IMR-90 (cell line): ENCODE measurements around the gene PLA2G4A. TPM values are rescaled to one million over a fixed set of nuclear protein-coding genes. Genes with fewer than 3 reads are reported as not detected.

Experiments
- ATAC-seq: fragments of 200-7000 bp; cut with Tn5 transposase; 2 replicates; pipeline ENCODE4 v1.9.1; 2020; ENCODE audit warnings: low read depth, mild to moderate bottlenecking, moderate library complexity
- BruUV-seq: library from RNA; stranded (reverse); fragments of 400-500 nt; replicated peaks from 2 replicates; lab custom pipeline; 2021; lab: Mats Ljungman, UMichigan
- CTCF ChIA-PET: fragments of 300-600 bp; formaldehyde crosslinking; extraction: SDS; loops from one replicate; lab custom pipeline; 2021; ENCODE audit warnings: antibody characterized with exemption; lab: Yijun Ruan, JAX
- POLR2A ChIA-PET: fragments of 300-600 bp; sonication (Branson Sonifier 250); formaldehyde crosslinking; loops from one replicate; lab custom pipeline; 2022; ENCODE audit warnings: antibody characterized with exemption; ENCODE audit not compliant: unreplicated experiment; lab: Charles Lee
- DNase-seq: peaks from one replicate; pipeline ENCODE4 v3.0.0; 2013
- H2AFZ ChIP-seq: replicated peaks from 2 replicates; pipeline ENCODE3; 2013; ENCODE audit warnings: low read length, mild to moderate bottlenecking; ENCODE audit not compliant: poor library complexity
- H2AK5ac ChIP-seq: 2 replicates; pipeline ENCODE4 v1.6.1; 2013; ENCODE audit warnings: low read depth, low read length, inconsistent platforms
- H2AK9ac ChIP-seq: replicated peaks from 2 replicates; pipeline ENCODE3; 2013; ENCODE audit warnings: mild to moderate bottlenecking, low read depth, low read length, moderate library complexity; ENCODE audit not compliant: poor library complexity
- H2BK120ac ChIP-seq: 2 replicates; pipeline ENCODE4 v1.6.1; 2013; ENCODE audit warnings: low read depth, low read length, inconsistent platforms
- H2BK15ac ChIP-seq: 3 replicates; pipeline ENCODE4 v1.6.1; 2013; ENCODE audit warnings: low read depth, low read length, inconsistent platforms
- H2BK20ac ChIP-seq: 2 replicates; pipeline ENCODE4 v1.6.1; 2013; ENCODE audit warnings: low read depth, mild to moderate bottlenecking, inconsistent platforms, low read length, moderate library complexity
- H2BK5ac ChIP-seq: 2 replicates; pipeline ENCODE4 v1.6.1; 2013; ENCODE audit warnings: mild to moderate bottlenecking, low read depth, low read length, inconsistent platforms; ENCODE audit not compliant: poor library complexity, severe bottlenecking
- H3K14ac ChIP-seq: replicated peaks from 2 replicates; pipeline ENCODE4 v1.6.1; 2013; ENCODE audit warnings: low read depth, low read length, inconsistent platforms
- H3K18ac ChIP-seq: 2 replicates; pipeline ENCODE4 v1.6.1; 2013; ENCODE audit warnings: low read depth, low read length, control low read depth
- H3K23ac ChIP-seq: 2 replicates; pipeline ENCODE4 v1.6.1; 2013; ENCODE audit warnings: low read depth, low read length, inconsistent platforms
- H3K27ac ChIP-seq: 2 replicates; pipeline ENCODE4 v1.5.1; 2013; ENCODE audit warnings: mild to moderate bottlenecking, control low read depth, low read length; ENCODE audit not compliant: insufficient read depth
- H3K27me3 ChIP-seq: 2 replicates; pipeline ENCODE4 v1.6.1; 2013; ENCODE audit warnings: low read length; ENCODE audit not compliant: control insufficient read depth, insufficient read depth
- H3K36me3 ChIP-seq: 2 replicates; pipeline ENCODE4 v1.6.1; 2013; ENCODE audit warnings: low read length, mixed read lengths; ENCODE audit not compliant: control insufficient read depth, insufficient read depth
- H3K4ac ChIP-seq: 2 replicates; pipeline ENCODE4 v1.6.1; 2013; ENCODE audit warnings: low read depth, low read length, inconsistent platforms
- H3K4me1 ChIP-seq: 2 replicates; pipeline ENCODE4 v1.6.1; 2013; ENCODE audit warnings: low read length, mixed read lengths; ENCODE audit not compliant: control insufficient read depth, insufficient read depth
- H3K4me2 ChIP-seq: 2 replicates; pipeline ENCODE4 v1.6.1; 2013; ENCODE audit warnings: low read depth, mild to moderate bottlenecking, control low read depth, low read length, moderate library complexity
- H3K4me3 ChIP-seq: 2 replicates; pipeline ENCODE4 v1.5.1; 2013; ENCODE audit warnings: low read depth, mild to moderate bottlenecking, control low read depth, low read length, moderate library complexity; ENCODE audit not compliant: insufficient read depth
- H3K56ac ChIP-seq: 2 replicates; pipeline ENCODE4 v1.6.1; 2013; ENCODE audit warnings: low read length, inconsistent platforms; ENCODE audit not compliant: insufficient read depth; ENCODE audit errors: extremely low read depth
- H3K79me1 ChIP-seq, 2 experiments: 2 replicates each; pipeline ENCODE4 v1.6.1; 2013; ENCODE audit warnings: low read length in 2 of 2, inconsistent platforms in 1 of 2, low read depth in 1 of 2
- H3K9ac ChIP-seq: 2 replicates; pipeline ENCODE4 v1.6.1; 2013; ENCODE audit warnings: low read depth, low read length, control low read depth
- H3K9me1 ChIP-seq: 2 replicates; pipeline ENCODE4 v1.6.1; 2013; ENCODE audit warnings: low read length, inconsistent platforms; ENCODE audit not compliant: insufficient read depth
- H3K9me3 ChIP-seq: 2 replicates; pipeline ENCODE4 v1.6.1; 2013; ENCODE audit warnings: low read length; ENCODE audit not compliant: control insufficient read depth, insufficient read depth
- H4K20me1 ChIP-seq: 2 replicates; pipeline ENCODE4 v1.6.1; 2013; ENCODE audit warnings: low read length, inconsistent platforms; ENCODE audit not compliant: insufficient read depth
- H4K5ac ChIP-seq: 2 replicates; pipeline ENCODE4 v1.6.1; 2013; ENCODE audit warnings: mild to moderate bottlenecking, low read depth, low read length, control low read depth
- H4K8ac ChIP-seq, 2 experiments: 2 replicates each; pipeline ENCODE4 v1.6.1; 2013; ENCODE audit warnings: low read depth in 2 of 2, low read length in 2 of 2, control low read depth in 1 of 2, inconsistent platforms in 1 of 2
- H4K91ac ChIP-seq: 2 replicates; pipeline ENCODE4 v1.6.1; 2013; ENCODE audit warnings: low read depth, low read length, inconsistent platforms; ENCODE audit not compliant: insufficient read depth
- BHLHE40 ChIP-seq: fragments of 150-350 bp; IDR thresholded peaks from 2 replicates; pipeline ENCODE4 v1.6.1; 2016; ENCODE audit warnings: mild to moderate bottlenecking, low read depth, low read length
- CEBPB ChIP-seq: IDR thresholded peaks from 2 replicates; pipeline ENCODE4 v1.6.1; 2012; ENCODE audit warnings: low read depth, low read length, improper control_type of control experiment
- CHD1 ChIP-seq: IDR thresholded peaks from 2 replicates; pipeline ENCODE4 v1.6.1; 2012; ENCODE audit warnings: low read depth, low read length, improper control_type of control experiment
- FOS ChIP-seq: fragments of 150-350 bp; IDR thresholded peaks from 2 replicates; pipeline ENCODE4 v1.6.1; 2016; ENCODE audit warnings: low read depth, low read length
- MAFK ChIP-seq: IDR thresholded peaks from 2 replicates; pipeline ENCODE4 v1.6.1; 2012; ENCODE audit warnings: low read depth, low read length, improper control_type of control experiment
- MXI1 ChIP-seq: IDR thresholded peaks from 2 replicates; pipeline ENCODE4 v1.6.1; 2012; ENCODE audit warnings: low read depth, mild to moderate bottlenecking, low read length, moderate library complexity, borderline replicate concordance
- SMC3 ChIP-seq: fragments of 150-350 bp; IDR thresholded peaks from 2 replicates; pipeline ENCODE4 v1.6.1; 2016; ENCODE audit warnings: low read depth, mild to moderate bottlenecking, antibody characterized with exemption, low read length, moderate library complexity
- WGBS, 2 experiments: methylation state at CpG; one replicate each; pipeline versions ENCODE4 v1.1.5 to v1.1.7; 2013; ENCODE audit warnings: missing lambda C conversion rate in 2 of 2; ENCODE audit not compliant: insufficient read length in 1 of 2; ENCODE audit errors: extremely low coverage in 2 of 2; 5-methylcytosine and 5-hydroxymethylcytosine counted together
- dilution Hi-C: fragments of 300-500 bp; cut with HindIII; formaldehyde crosslinking; loops from one replicate; pipeline ENCODE4 v1.14.3; 2018; ENCODE audit warnings: low sequenced_read_pairs; ENCODE audit not compliant: unreplicated experiment
- in situ Hi-C: fragments of 300-500 bp; cut with MboI; formaldehyde crosslinking; loops from 3 replicates; pipeline ENCODE4 v1.14.3; 2019; ENCODE audit warnings: low sequenced_read_pairs, inconsistent platforms, mixed read lengths
- intact Hi-C: fragments of 100-400 bp; cut with micrococcal nuclease; formaldehyde crosslinking; loops from 2 replicates; pipeline ENCODE4 v1.10.0; 2022
- polyA plus RNA-seq, 3 experiments: library from polyadenylated mRNA; depleted of rRNA; stranded (reverse); fragments of >200 nt; gene quantifications; 2 replicates each; pipeline ENCODE4 v1.2.3, GENCODE V29; 2012; ENCODE audit warnings: low replicate concordance in 1 of 3
- total RNA-seq: library from RNA; depleted of rRNA; stranded (reverse); fragments of >200 nt; gene quantifications from 2 replicates; pipeline ENCODE4 v1.2.3, GENCODE V29; 2012

Gene PLA2G4A
- total and polyA plus RNA-seq, 2 of the 4 experiments (the other 2 are of a cell fraction), result 1.6 to 3.8 TPM

DNA sequence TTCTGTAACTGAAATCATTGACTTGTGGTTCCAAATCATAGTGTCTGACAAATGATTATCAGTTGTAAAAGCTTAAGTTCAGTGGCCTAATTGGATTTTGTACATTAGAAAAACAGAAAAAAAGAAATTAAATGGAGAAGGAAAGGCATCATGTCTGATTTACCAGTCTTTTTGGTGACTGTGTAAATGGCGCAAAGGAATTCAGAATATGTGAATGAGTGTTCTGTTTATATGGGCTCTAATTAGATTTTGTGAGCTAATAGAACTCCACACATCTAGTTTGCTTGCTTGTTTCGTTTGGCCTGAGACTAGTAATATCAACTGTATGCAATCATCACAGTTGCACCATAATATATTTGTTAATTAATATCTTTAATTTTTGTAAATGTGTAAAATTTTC is 151.7 kb downstream of the PLA2G4A start:
- Histone ChIP-seq H4K5ac (peak overlapping the region; percentile 54; the same call in 1 of the 2 replicates), H2BK20ac (no peak overlapping the region), H3K4me2 (no peak overlapping the region), H4K91ac (no peak overlapping the region), H3K27me3 (no peaks in the 10 kb centered on the region), H3K27ac (no peak overlapping the region), H2BK120ac (no peak overlapping the region), H3K56ac (no peak overlapping the region), H2BK5ac (no peak overlapping the region), H3K79me1 (no peaks in the 10 kb centered on the region), H2AFZ (no peak overlapping the region), H2AK5ac (no peak overlapping the region), H3K9me1 (no peaks in the 10 kb centered on the region), H3K23ac (no peak overlapping the region), H3K14ac (no peak overlapping the region), H2BK15ac (no peak overlapping the region), H3K9ac (no peak overlapping the region), H4K20me1 (no peaks in the 10 kb centered on the region), H3K4me3 (no peak overlapping the region), H3K9me3 (no peaks in the 10 kb centered on the region), H3K18ac (no peak overlapping the region), H3K36me3 (no peaks in the 10 kb centered on the region), H3K4me1 (peaks cover 10% of the 10 kb centered on the region), H2AK9ac (no peak overlapping the region), H4K8ac (no peak overlapping the region), H3K4ac (no peak overlapping the region)
- BruUV-seq, result no TSS peak
- no peak for TF ChIP-seq MXI1
- no peak for TF ChIP-seq CHD1
- TF ChIP-seq CEBPB, result no peak
- TF ChIP-seq SMC3, result no peak
- TF ChIP-seq BHLHE40, result no peak
- TF ChIP-seq FOS, result no peak
- TF ChIP-seq MAFK, result no peak
- WGBS, 2 experiments, result no CpG with 5 or more reads among the region's 2 CpGs
- ChIA-PET CTCF (interaction anchor here (0.6 kb wide), 1 partner anchor 605 kb away, joined by 4 read pairs; the partner anchor contains the start of gene TPR), POLR2A (no interaction called here)
- intact Hi-C loops, result loop anchor here (5.0 kb wide), 2 partner anchors 153 to 168 kb away; partner anchors contain the start of gene PLA2G4A
- no peak for DNase-seq
- ATAC-seq, result no peak
- dilution Hi-C loops, result loop anchor here (25.0 kb wide), 1 partner anchor 368 kb away; no protein-coding TSS in a partner anchor
- in situ Hi-C loops, result loop anchor here (10.0 kb wide), 1 partner anchor 296 kb away; the partner anchor contains the start of gene PTGS2
